ENCODE results near the gene POLR2J3. TPM values are rescaled to one million over a fixed set of nuclear protein-coding genes. Genes with fewer than 3 reads are reported as not detected.
"Not testable (repeated sequence)": the region's sequence is repeated elsewhere in the genome, so short reads cannot be mapped to it uniquely, and the experiment has no call there.

Gene POLR2J3
- 21.2 to 26.5 TPM (median 24.7 TPM) in 3 replicates for total RNA-seq (2021)
- Bru-seq, nascent RNA = percentile 88 among the genes with signal in this experiment
- long read RNA-seq, experiment 1, full-length matches to known transcripts = 14 of 17 reads
- long read RNA-seq, experiment 1, partial matches to known transcripts = 0 of 17 reads
- long read RNA-seq, experiment 1, other reads (novel, unspliced or antisense) = 3 of 17 reads
- long read RNA-seq, experiment 2 = 0 reads
- long read RNA-seq, experiment 3, full-length matches to known transcripts = 18 of 19 reads
- long read RNA-seq, experiment 3, partial matches to known transcripts = 0 of 19 reads
- long read RNA-seq, experiment 3, other reads (novel, unspliced or antisense) = 1 of 19 reads

GRCh38 chr7:102572261-102573239 is at the start of gene POLR2J3:
POLR2J3 (minus strand) TSS chr7:102572583; CDS start chr7:102572521, 62 bp downstream.
- peak; percentile 92 for ATAC-seq
- H3K4me1 Mint-ChIP-seq; H3K27me3 Mint-ChIP-seq (ENCODE audit: low read depth); CTCF ChIA-PET; H3K9me3 Mint-ChIP-seq; POLR2A ChIA-PET; H3K27ac Mint-ChIP-seq; H3K36me3 Mint-ChIP-seq: not testable (repeated sequence)
- TF ChIP-seq CTCF (IDR thresholded peaks at IDR 0.05) = peak; percentile 30; the same call in 1 of the 2 replicates
- peak; percentile 99 for DNase-seq (ENCODE audit: low spot score)
- peak within 1 kb of the TSS; percentile 81 for H3K4me3 Mint-ChIP-seq

- DNase-seq (ENCODE audit: low spot score); H3K36me3 Mint-ChIP-seq; CTCF ChIA-PET; H3K9me3 Mint-ChIP-seq; POLR2A ChIA-PET; H3K4me3 Mint-ChIP-seq; H3K27me3 Mint-ChIP-seq (ENCODE audit: low read depth); H3K4me1 Mint-ChIP-seq; H3K27ac Mint-ChIP-seq; ATAC-seq: not testable (repeated sequence)
Measured at GRCh38 chr7:102618122-102618521, 45.7 kb upstream of the POLR2J3 start.

GRCh38 chr7:102616507-102617125 is 44.2 kb upstream of the POLR2J3 start, which contains the start of gene RASA4:
RASA4 (minus strand) TSS chr7:102616756; CDS start chr7:102616689, 67 bp downstream.
- POLR2A ChIA-PET; H3K36me3 Mint-ChIP-seq; H3K4me3 Mint-ChIP-seq; H3K9me3 Mint-ChIP-seq; H3K4me1 Mint-ChIP-seq; H3K27ac Mint-ChIP-seq; CTCF ChIA-PET; H3K27me3 Mint-ChIP-seq (ENCODE audit: low read depth): not testable (repeated sequence)
- ATAC-seq (peak; percentile 94), DNase-seq (ENCODE audit: low spot score) (peak; percentile 42)

- DNase-seq (ENCODE audit: low spot score); POLR2A ChIA-PET; H3K27me3 Mint-ChIP-seq (ENCODE audit: low read depth); H3K9me3 Mint-ChIP-seq; H3K4me3 Mint-ChIP-seq; H3K36me3 Mint-ChIP-seq; ATAC-seq; CTCF ChIA-PET; H3K4me1 Mint-ChIP-seq; H3K27ac Mint-ChIP-seq: not testable (repeated sequence)
Measured at GRCh38 chr7:102615930-102616329, 43.5 kb upstream of the POLR2J3 start.

- CTCF ChIA-PET; H3K36me3 Mint-ChIP-seq; H3K27me3 Mint-ChIP-seq (ENCODE audit: low read depth); H3K27ac Mint-ChIP-seq; H3K4me3 Mint-ChIP-seq; POLR2A ChIA-PET; H3K9me3 Mint-ChIP-seq; DNase-seq (ENCODE audit: low spot score); H3K4me1 Mint-ChIP-seq: not testable (repeated sequence)
- peak; percentile 2 for ATAC-seq
Measured at GRCh38 chr7:102614873-102615272, 42.5 kb upstream of the POLR2J3 start.

GRCh38 chr7:102614346-102614697 is 41.9 kb upstream of the POLR2J3 start:
- CTCF ChIA-PET; H3K36me3 Mint-ChIP-seq; H3K27me3 Mint-ChIP-seq (ENCODE audit: low read depth); POLR2A ChIA-PET; H3K4me1 Mint-ChIP-seq; H3K27ac Mint-ChIP-seq; ATAC-seq; H3K9me3 Mint-ChIP-seq; H3K4me3 Mint-ChIP-seq; DNase-seq (ENCODE audit: low spot score): not testable (repeated sequence)

- H3K27ac Mint-ChIP-seq; H3K4me1 Mint-ChIP-seq; CTCF ChIA-PET; H3K27me3 Mint-ChIP-seq (ENCODE audit: low read depth); ATAC-seq; H3K4me3 Mint-ChIP-seq; H3K36me3 Mint-ChIP-seq; H3K9me3 Mint-ChIP-seq; POLR2A ChIA-PET: not testable (repeated sequence)
- DNase-seq (ENCODE audit: low spot score) = peak; percentile 7
Measured at GRCh38 chr7:102613575-102614345, 41.4 kb upstream of the POLR2J3 start.

GRCh38 chr7:102611675-102612325 is 39.4 kb upstream of the POLR2J3 start:
- H3K4me3 Mint-ChIP-seq = 0 out of 2 replicates have a peak overlapping the region, but pooled peaks have one; percentile 39
- CTCF ChIA-PET = not testable (repeated sequence)

GRCh38 chr7:102611013-102611674 is 38.8 kb upstream of the POLR2J3 start:
- H3K27me3 Mint-ChIP-seq (ENCODE audit: low read depth); H3K9me3 Mint-ChIP-seq; DNase-seq (ENCODE audit: low spot score); CTCF ChIA-PET; H3K36me3 Mint-ChIP-seq; H3K4me3 Mint-ChIP-seq; POLR2A ChIA-PET; H3K27ac Mint-ChIP-seq; H3K4me1 Mint-ChIP-seq: not testable (repeated sequence)
- ATAC-seq = peak; percentile 76

More at GRCh38 chr7:102611675-102612325, 39.4 kb upstream of the POLR2J3 start:
- H3K36me3 Mint-ChIP-seq; H3K27ac Mint-ChIP-seq; H3K4me1 Mint-ChIP-seq; POLR2A ChIA-PET; H3K27me3 Mint-ChIP-seq (ENCODE audit: low read depth); H3K9me3 Mint-ChIP-seq; ATAC-seq: not testable (repeated sequence)
- DNase-seq (ENCODE audit: low spot score) = peak; percentile 38

GRCh38 chr7:102610441-102610840 is 38.1 kb upstream of the POLR2J3 start:
- H3K27ac Mint-ChIP-seq; POLR2A ChIA-PET; H3K27me3 Mint-ChIP-seq (ENCODE audit: low read depth); H3K4me1 Mint-ChIP-seq; H3K36me3 Mint-ChIP-seq; H3K4me3 Mint-ChIP-seq; CTCF ChIA-PET; H3K9me3 Mint-ChIP-seq; ATAC-seq: not testable (repeated sequence)
- peak; percentile 12 for DNase-seq (ENCODE audit: low spot score)

All from WTC11 (cell line).